ENCODE results near the gene KBTBD12.
"Not testable (repeated sequence)": the region's sequence is repeated elsewhere in the genome, so short reads cannot be mapped to it uniquely, and the experiment has no call there.

Gene KBTBD12

GRCh38 chr3:127900536-127900935 is 14.5 kb upstream of the KBTBD12 start:
- in situ Hi-C loops (cut with HindIII; ENCODE audit: low sequenced_read_pairs), result no loop called here
- no peak for TF ChIP-seq CTCF (IDR thresholded peaks at IDR 0.05; ENCODE audit: low read depth, low read length, missing control alignments)
- no peak for DNase-seq (ENCODE audit: low read depth)
- no peak overlapping the region for H3K4me3 ChIP-seq (ENCODE audit: low read depth, low read length)

GRCh38 chr3:127902486-127902885 is 12.5 kb upstream of the KBTBD12 start:
- in situ Hi-C loops (cut with HindIII; ENCODE audit: low sequenced_read_pairs), result no loop called here
- DNase-seq (ENCODE audit: low read depth), result no peak
- no peak overlapping the region for H3K4me3 ChIP-seq (ENCODE audit: low read depth, low read length)
- no peak for TF ChIP-seq CTCF (IDR thresholded peaks at IDR 0.05; ENCODE audit: low read depth, low read length, missing control alignments)

- in situ Hi-C loops (cut with HindIII; ENCODE audit: low sequenced_read_pairs), result no loop called here
- DNase-seq (ENCODE audit: low read depth), result no peak
- no peak overlapping the region for H3K4me3 ChIP-seq (ENCODE audit: low read depth, low read length)
- TF ChIP-seq CTCF (IDR thresholded peaks at IDR 0.05; ENCODE audit: low read depth, low read length, missing control alignments), result no peak
Measured at GRCh38 chr3:127903611-127904375, 11.2 kb upstream of the KBTBD12 start.

GRCh38 chr3:127905556-127905955 is 9.5 kb upstream of the KBTBD12 start:
- no peak overlapping the region for H3K4me3 ChIP-seq (ENCODE audit: low read depth, low read length)
- in situ Hi-C loops (cut with HindIII; ENCODE audit: low sequenced_read_pairs), result no loop called here
- DNase-seq (ENCODE audit: low read depth), result no peak
- TF ChIP-seq CTCF (IDR thresholded peaks at IDR 0.05; ENCODE audit: low read depth, low read length, missing control alignments), result no peak

- in situ Hi-C loops (cut with HindIII; ENCODE audit: low sequenced_read_pairs); H3K4me3 ChIP-seq (ENCODE audit: low read depth, low read length); DNase-seq (ENCODE audit: low read depth): not testable (repeated sequence)
Measured at GRCh38 chr3:127906653-127907052, 8.4 kb upstream of the KBTBD12 start.

- H3K4me3 ChIP-seq (ENCODE audit: low read depth, low read length), result no peak overlapping the region
- no peak for TF ChIP-seq CTCF (IDR thresholded peaks at IDR 0.05; ENCODE audit: low read depth, low read length, missing control alignments)
- no peak for DNase-seq (ENCODE audit: low read depth)
- in situ Hi-C loops (cut with HindIII; ENCODE audit: low sequenced_read_pairs), result no loop called here
Measured at GRCh38 chr3:127908202-127908601, 6.8 kb upstream of the KBTBD12 start.

- H3K4me3 ChIP-seq (ENCODE audit: low read depth, low read length), result no peak overlapping the region
- DNase-seq (ENCODE audit: low read depth), result no peak
- in situ Hi-C loops (cut with HindIII; ENCODE audit: low sequenced_read_pairs), result no loop called here
- TF ChIP-seq CTCF (IDR thresholded peaks at IDR 0.05; ENCODE audit: low read depth, low read length, missing control alignments), result no peak
Measured at GRCh38 chr3:127908951-127909350, 6.1 kb upstream of the KBTBD12 start.

Measured in astrocyte of the cerebellum (primary cell).